Suprapubic skin (tissue), 4 donors: Measurements from ENCODE around the gene SLC35F1. TPM values are rescaled to one million over a fixed set of nuclear protein-coding genes. Genes with fewer than 3 reads are reported as not detected.

Source experiments
- DNase-seq, 2 donors: peaks; one replicate each; pipeline ENCODE4 v3.0.0-alpha.2; 2019; ENCODE audit warnings: low spot score in 2 of 2
- H3K27ac ChIP-seq: fragments of 200-600 bp; sonication (generic); one replicate; pipeline ENCODE4 v1.5.1; 2019
- H3K27me3 ChIP-seq: fragments of 200-600 bp; sonication (generic); one replicate; pipeline ENCODE4 v1.5.1; 2019
- H3K36me3 ChIP-seq: fragments of 200-600 bp; sonication (generic); one replicate; pipeline ENCODE4 v1.5.1; 2019
- H3K4me1 ChIP-seq: fragments of 200-600 bp; sonication (generic); one replicate; pipeline ENCODE4 v1.5.1; 2019
- H3K4me3 ChIP-seq: fragments of 200-600 bp; sonication (generic); one replicate; pipeline ENCODE4 v1.5.1; 2019; ENCODE audit warnings: mild to moderate bottlenecking
- H3K9me3 ChIP-seq: fragments of 200-600 bp; sonication (generic); one replicate; pipeline ENCODE4 v1.5.1; 2019
- CTCF ChIP-seq, 2 donors: fragments of 200-600 bp in 1 of 2; fragments of 450-650 bp in 1 of 2; sonication (generic) in 1 of 2; IDR thresholded peaks; one replicate each; pipeline ENCODE4 v1.5.1; 2016 to 2019; ENCODE audit warnings: antibody characterized with exemption in 2 of 2, mild to moderate bottlenecking in 1 of 2, moderate library complexity in 1 of 2
- EP300 ChIP-seq: sonication (generic); formaldehyde crosslinking; IDR thresholded peaks from one replicate; pipeline ENCODE4 v1.6.1; 2017; ENCODE audit warnings: antibody characterized with exemption
- POLR2A ChIP-seq, 2 donors: fragments of 450-650 bp; IDR thresholded peaks; one replicate each; pipeline ENCODE4 v1.6.1; 2017; ENCODE audit warnings: antibody characterized with exemption in 2 of 2, mild to moderate bottlenecking in 2 of 2, moderate library complexity in 2 of 2
- POLR2AphosphoS5 ChIP-seq, 3 donors: sonication (generic); formaldehyde crosslinking; IDR thresholded peaks; one replicate each; pipeline ENCODE4 v1.6.1; 2017; ENCODE audit warnings: antibody characterized with exemption in 3 of 3
- WGBS: methylation state at CpG from one replicate; pipeline ENCODE4 v1.1.5; 2018; 5-methylcytosine and 5-hydroxymethylcytosine counted together
- total RNA-seq, 4 donors: library from RNA; depleted of rRNA; stranded (reverse); fragments of >200 nt; gene quantifications; one replicate each; pipeline ENCODE4 v1.1.0, GENCODE V29; 2016

The SLC35F1 gene
- total RNA-seq, 4 donors from 2014 or later = 0.34 to 1.1 (median 0.95) TPM

GRCh38 chr6:118294906-118295305, 387.8 kb downstream of the SLC35F1 start:
- no peak overlapping the region for H3K4me3 ChIP-seq
- 81% methylated on average over 1 of the region's 1 CpG for WGBS

GRCh38 chr6:118295336-118295735, 388.3 kb downstream of the SLC35F1 start:
- Histone ChIP-seq H3K4me1 (no peaks in the 10 kb centered on the region), H3K27me3 (no peaks in the 10 kb centered on the region), H3K4me3 (no peak overlapping the region), H3K9me3 (no peaks in the 10 kb centered on the region), H3K27ac (no peak overlapping the region), H3K36me3 (no peaks in the 10 kb centered on the region)
- TF ChIP-seq EP300 (no peak), POLR2AphosphoS5 (IDR thresholded peaks at IDR 0.05) (no peak), CTCF (IDR thresholded peaks at IDR 0.05) (no peak), POLR2A (IDR thresholded peaks at IDR 0.05) (no peak)
- no peak for DNase-seq

More at GRCh38 chr6:118294906-118295305, 387.8 kb downstream of the SLC35F1 start:
- Histone ChIP-seq H3K27me3 (no peaks in the 10 kb centered on the region), H3K9me3 (no peaks in the 10 kb centered on the region), H3K36me3 (no peaks in the 10 kb centered on the region), H3K4me1 (no peaks in the 10 kb centered on the region), H3K27ac (no peak overlapping the region)
- DNase-seq = no peak
- TF ChIP-seq POLR2A (IDR thresholded peaks at IDR 0.05) (no peak), POLR2AphosphoS5 (IDR thresholded peaks at IDR 0.05) (no peak), EP300 (no peak), CTCF (IDR thresholded peaks at IDR 0.05) (no peak)

- Histone ChIP-seq H3K27me3 (no peaks in the 10 kb centered on the region), H3K9me3 (no peaks in the 10 kb centered on the region), H3K27ac (no peak overlapping the region), H3K36me3 (no peaks in the 10 kb centered on the region), H3K4me3 (no peak overlapping the region), H3K4me1 (no peaks in the 10 kb centered on the region)
- WGBS = 83% methylated on average over 5 of the region's 5 CpGs
- TF ChIP-seq CTCF (IDR thresholded peaks at IDR 0.05) = no peak
- TF ChIP-seq POLR2A (IDR thresholded peaks at IDR 0.05) = no peak
- TF ChIP-seq POLR2AphosphoS5 (IDR thresholded peaks at IDR 0.05) = no peak
- TF ChIP-seq EP300 = no peak
- no peak for DNase-seq
Observed at GRCh38 chr6:118296129-118296901, 389.3 kb downstream of the SLC35F1 start.

GRCh38 chr6:118297821-118298220, 390.8 kb downstream of the SLC35F1 start:
- 68% methylated on average over 2 of the region's 2 CpGs for WGBS
- Histone ChIP-seq H3K36me3 (no peaks in the 10 kb centered on the region), H3K4me1 (no peaks in the 10 kb centered on the region), H3K4me3 (no peak overlapping the region), H3K27me3 (no peaks in the 10 kb centered on the region), H3K27ac (no peak overlapping the region), H3K9me3 (no peaks in the 10 kb centered on the region)
- TF ChIP-seq CTCF (IDR thresholded peaks at IDR 0.05) = no peak
- TF ChIP-seq EP300 = no peak
- DNase-seq = no peak

- no peak overlapping the region for H3K4me3 ChIP-seq
- H3K27me3 ChIP-seq = no peaks in the 10 kb centered on the region
- no peaks in the 10 kb centered on the region for H3K36me3 ChIP-seq
- no peak overlapping the region for H3K27ac ChIP-seq
- no peak for DNase-seq
- no peak for TF ChIP-seq POLR2AphosphoS5 (IDR thresholded peaks at IDR 0.05)
- no peak for TF ChIP-seq POLR2A (IDR thresholded peaks at IDR 0.05)
- no peak for TF ChIP-seq CTCF (IDR thresholded peaks at IDR 0.05)
- no peak for TF ChIP-seq EP300
- no peaks in the 10 kb centered on the region for H3K9me3 ChIP-seq
- H3K4me1 ChIP-seq = no peaks in the 10 kb centered on the region
- WGBS = 77% methylated on average over 8 of the region's 8 CpGs
Observed at GRCh38 chr6:118298476-118299427, 391.7 kb downstream of the SLC35F1 start.
